ENCODE measurements around the gene CAVIN2. TPM values are rescaled to one million over a fixed set of nuclear protein-coding genes. Genes with fewer than 3 reads are reported as not detected.

CAVIN2 gene
- total and polyA plus RNA-seq, 4 donors: 55.1 to 160 (median 104) TPM

DNA sequence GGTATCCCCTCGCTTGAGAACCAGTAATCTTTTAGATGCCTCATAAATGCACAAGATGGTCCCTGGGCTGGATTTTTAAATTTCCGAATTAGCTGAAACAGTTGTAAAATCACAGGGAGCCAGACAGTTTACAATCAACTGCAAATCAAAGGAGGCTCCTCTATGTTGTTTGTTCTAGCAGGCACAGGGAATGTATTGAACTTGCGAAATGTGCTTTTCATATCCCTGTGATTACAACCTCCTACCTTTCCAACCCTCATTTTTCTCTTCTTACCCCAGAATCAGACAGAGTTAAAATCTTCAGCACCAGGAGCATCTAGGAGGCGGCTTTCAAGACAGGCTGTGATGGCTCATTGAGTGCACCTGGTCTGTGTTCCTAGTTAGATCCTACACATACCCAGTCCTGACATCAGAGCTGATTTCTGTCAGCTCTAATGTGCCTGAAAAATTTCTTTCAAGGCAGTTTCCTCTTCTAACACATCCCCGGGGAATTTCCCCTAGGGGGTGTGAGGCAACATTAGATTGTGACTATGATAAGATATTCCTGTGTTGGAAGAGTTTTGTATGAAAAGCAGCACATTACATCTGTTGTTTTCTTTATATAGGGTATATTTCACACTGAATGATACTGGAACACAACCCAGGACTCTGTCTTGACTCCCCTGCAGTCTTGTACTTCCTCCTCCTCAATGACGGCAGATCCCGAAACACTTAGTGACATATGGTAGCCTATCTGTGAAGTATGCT, 17.9 kb upstream of the CAVIN2 start:
- TF ChIP-seq, protein P1, sequence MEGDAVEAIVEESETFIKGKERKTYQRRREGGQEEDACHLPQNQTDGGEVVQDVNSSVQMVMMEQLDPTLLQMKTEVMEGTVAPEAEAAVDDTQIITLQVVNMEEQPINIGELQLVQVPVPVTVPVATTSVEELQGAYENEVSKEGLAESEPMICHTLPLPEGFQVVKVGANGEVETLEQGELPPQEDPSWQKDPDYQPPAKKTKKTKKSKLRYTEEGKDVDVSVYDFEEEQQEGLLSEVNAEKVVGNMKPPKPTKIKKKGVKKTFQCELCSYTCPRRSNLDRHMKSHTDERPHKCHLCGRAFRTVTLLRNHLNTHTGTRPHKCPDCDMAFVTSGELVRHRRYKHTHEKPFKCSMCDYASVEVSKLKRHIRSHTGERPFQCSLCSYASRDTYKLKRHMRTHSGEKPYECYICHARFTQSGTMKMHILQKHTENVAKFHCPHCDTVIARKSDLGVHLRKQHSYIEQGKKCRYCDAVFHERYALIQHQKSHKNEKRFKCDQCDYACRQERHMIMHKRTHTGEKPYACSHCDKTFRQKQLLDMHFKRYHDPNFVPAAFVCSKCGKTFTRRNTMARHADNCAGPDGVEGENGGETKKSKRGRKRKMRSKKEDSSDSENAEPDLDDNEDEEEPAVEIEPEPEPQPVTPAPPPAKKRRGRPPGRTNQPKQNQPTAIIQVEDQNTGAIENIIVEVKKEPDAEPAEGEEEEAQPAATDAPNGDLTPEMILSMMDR (IDR thresholded peaks at IDR 0.05; ENCODE audit: control extremely low read depth, extremely low read depth): no peak

GRCh38 chr2:191863988-191864387, 17.1 kb upstream of the CAVIN2 start:
- Histone ChIP-seq H3K36me3 (ENCODE audit: control insufficient read depth in 4 of 4, insufficient read depth in 4 of 4, low read length in 4 of 4) (no peaks in the 10 kb centered on the region), H3K27me3 (ENCODE audit: control insufficient read depth in 3 of 3, insufficient read depth in 3 of 3, low read length in 2 of 3) (no peaks in the 10 kb centered on the region), H3K4me3 (no peak overlapping the region), H3K4me1 (ENCODE audit: control insufficient read depth in 5 of 5, insufficient read depth in 5 of 5, low read length in 5 of 5) (peaks cover 2 to 41% (median 29%) of the 10 kb centered on the region in 5 donors), H3K27ac (ENCODE audit: low read depth in 1 of 2, low read length in 1 of 2) (no peak overlapping the region), H3K9me3 (ENCODE audit: control insufficient read depth in 4 of 4, insufficient read depth in 3 of 4, low read length in 3 of 4) (no peaks in the 10 kb centered on the region), H3K9ac (ENCODE audit: insufficient read depth in 1 of 2, low read length in 2 of 2) (no peak overlapping the region)
- WGBS, 2 donors: 79 to 80% methylated on average over 2 of the region's 2 CpGs
- TF ChIP-seq, protein P1 (IDR thresholded peaks at IDR 0.05; ENCODE audit: control extremely low read depth, extremely low read depth): no peak
- ATAC-seq (ENCODE audit: insufficient read depth, low FRiP score) (no peak), DNase-seq (peak in 1 of 3 donors; percentile 41)

More for the DNA sequence above, 17.9 kb upstream of the CAVIN2 start:
- Histone ChIP-seq H3K36me3 (ENCODE audit: control insufficient read depth in 4 of 4, insufficient read depth in 4 of 4, low read length in 4 of 4) (no peaks in the 10 kb centered on the region), H3K27me3 (ENCODE audit: control insufficient read depth in 3 of 3, insufficient read depth in 3 of 3, low read length in 2 of 3) (no peaks in the 10 kb centered on the region), H3K27ac (ENCODE audit: low read depth in 1 of 2, low read length in 1 of 2) (peak overlapping the region; percentile 27 to 42), H3K4me1 (ENCODE audit: control insufficient read depth in 5 of 5, insufficient read depth in 5 of 5, low read length in 5 of 5) (peaks cover 2 to 39% (median 29%) of the 10 kb centered on the region in 5 donors), H3K9ac (ENCODE audit: insufficient read depth in 1 of 2, low read length in 2 of 2) (no peak overlapping the region), H3K9me3 (ENCODE audit: control insufficient read depth in 4 of 4, insufficient read depth in 3 of 4, low read length in 3 of 4) (no peaks in the 10 kb centered on the region), H3K4me3 (no peak overlapping the region)
- no peak for ATAC-seq (ENCODE audit: insufficient read depth, low FRiP score)
- 70 to 72% methylated on average over 7 of the region's 7 CpGs for WGBS, 2 donors
- peak in 2 of 3 donors; percentile 31 to 38 for DNase-seq

DNA sequence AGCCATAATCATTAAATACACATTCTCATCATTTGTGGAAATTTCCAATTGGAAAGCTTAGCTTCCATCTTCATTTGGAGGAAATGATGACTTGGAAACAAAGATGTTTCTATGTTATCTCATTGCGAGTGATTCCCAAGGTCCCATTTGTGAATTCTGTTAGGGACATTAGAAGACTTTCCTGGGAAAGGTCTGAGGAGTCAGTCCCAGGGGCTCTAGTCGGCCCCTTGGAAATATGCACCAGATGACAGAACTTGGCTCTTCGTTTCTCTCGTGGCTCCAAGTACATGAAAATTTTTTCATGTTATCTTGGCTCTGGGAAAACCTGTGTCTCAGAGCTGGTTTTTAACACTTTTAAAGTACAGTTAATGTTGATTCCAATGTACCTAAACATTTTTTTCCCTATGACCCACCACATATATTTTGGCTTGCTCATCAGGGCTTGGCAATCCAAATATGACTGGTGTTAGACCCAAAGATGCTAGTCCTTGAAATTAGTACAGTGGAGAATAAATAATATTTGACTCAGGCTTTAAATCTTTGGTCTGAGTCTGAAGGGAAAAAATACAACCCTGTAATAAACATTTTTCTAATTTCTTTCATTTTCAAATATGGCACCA, 15.4 kb upstream of the CAVIN2 start:
- Histone ChIP-seq H3K36me3 (ENCODE audit: control insufficient read depth in 4 of 4, insufficient read depth in 4 of 4, low read length in 4 of 4) (no peaks in the 10 kb centered on the region), H3K9me3 (ENCODE audit: control insufficient read depth in 4 of 4, insufficient read depth in 3 of 4, low read length in 3 of 4) (no peaks in the 10 kb centered on the region), H3K4me1 (ENCODE audit: control insufficient read depth in 5 of 5, insufficient read depth in 5 of 5, low read length in 5 of 5) (peaks cover 2 to 37% (median 25%) of the 10 kb centered on the region in 5 donors), H3K4me3 (no peak overlapping the region), H3K9ac (ENCODE audit: insufficient read depth in 1 of 2, low read length in 2 of 2) (no peak overlapping the region), H3K27ac (ENCODE audit: low read depth in 1 of 2, low read length in 1 of 2) (no peak overlapping the region), H3K27me3 (ENCODE audit: control insufficient read depth in 3 of 3, insufficient read depth in 3 of 3, low read length in 2 of 3) (no peaks in the 10 kb centered on the region)
- no peak for ATAC-seq (ENCODE audit: insufficient read depth, low FRiP score)
- TF ChIP-seq, protein P1 (IDR thresholded peaks at IDR 0.05; ENCODE audit: control extremely low read depth, extremely low read depth): no peak
- DNase-seq: no peak
- WGBS, 2 donors: 79 to 89% methylated on average over 4 of the region's 4 CpGs

All from lung (tissue), 12 donors.